ENCODE measurements around the gene PDCD1. TPM values are rescaled to one million over a fixed set of nuclear protein-coding genes. Genes with fewer than 3 reads are reported as not detected.

PDCD1 gene
- total and polyA plus RNA-seq, 10 of the 15 experiments (the other 5 are each of a cell fraction or from before 2014, with no cell fraction given): 0.62 to 6.4 (median 2.9) TPM; not detected in 2

DNA sequence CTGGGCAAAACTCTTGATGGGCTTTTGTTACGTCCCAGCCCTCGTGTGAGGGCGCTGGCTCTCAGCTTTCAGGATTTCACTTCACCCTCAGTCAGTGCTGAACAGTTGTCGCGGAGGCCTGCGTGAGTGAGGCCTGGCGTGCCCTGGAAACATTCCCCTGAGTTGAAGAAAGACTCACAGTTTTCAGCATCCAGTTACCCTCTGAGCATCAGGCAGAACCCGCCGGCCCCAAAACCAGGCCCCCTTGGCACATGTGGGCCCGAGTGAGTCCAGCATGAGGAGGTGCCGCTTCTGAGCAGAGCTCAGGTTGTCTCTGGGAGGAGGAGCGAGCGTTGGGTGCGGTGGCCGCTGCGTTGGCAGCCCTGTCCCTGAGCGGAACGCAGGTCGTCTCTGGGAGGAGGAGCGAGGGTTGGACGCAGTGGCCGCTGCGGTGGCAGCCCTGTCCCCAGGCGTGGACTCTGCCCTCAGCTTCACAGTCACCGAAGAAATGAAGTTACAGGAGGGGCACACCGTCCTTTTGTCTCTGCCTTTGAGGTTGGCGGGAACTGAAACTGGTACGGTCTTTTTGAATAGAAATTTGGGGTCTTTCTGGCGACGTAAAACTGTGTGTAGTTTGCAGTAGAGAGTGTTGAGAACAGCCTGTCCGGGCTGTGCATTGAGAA is 49.8 kb downstream of the PDCD1 start, which contains the start of gene NEU4:
TSS of gene NEU4 (plus strand) at position 473 of the 662 bp plus-strand sequence. CDS start 5,292 bp downstream, outside the sequence.
- ChIA-PET RAD21 (ENCODE audit: unreplicated experiment) (no interaction called here), POLR2A (no interaction called here), SMC1A (ENCODE audit: uncharacterized antibody, unreplicated experiment) (no interaction called here), CTCF (interaction anchor here (2.1 kb wide), 1 partner anchor 20 kb away, joined by 6 read pairs; no protein-coding TSS in a partner anchor)
- 81% methylated on average over 31 of the region's 31 CpGs for WGBS (ENCODE audit: insufficient coverage, insufficient replicate concordance, low lambda C conversion rate, missing lambda C conversion rate)
- Histone ChIP-seq H3K27ac (ENCODE audit: control insufficient read depth, insufficient read depth) (no peak within 1 kb of the TSS), H3K9me3 (replicated peaks; ENCODE audit: control insufficient read depth, insufficient read depth, low read length) (no peaks in the 10 kb centered on the region), H3K9ac (ENCODE audit: control insufficient read depth, insufficient read depth, low read length) (no peak within 1 kb of the TSS), H4K20me1 (ENCODE audit: control insufficient read depth, insufficient read depth) (no peaks in the 10 kb centered on the region), H3K4me2 (ENCODE audit: control insufficient read depth, insufficient read depth) (no peak within 1 kb of the TSS), H3K79me2 (ENCODE audit: control insufficient read depth, insufficient read depth, low read length) (no peaks in the 10 kb centered on the region), H3K36me3 (ENCODE audit: control insufficient read depth in 2 of 2, insufficient read depth in 2 of 2, low read length in 1 of 2) (no peaks in the 10 kb centered on the region), H3K4me1 (ENCODE audit: control insufficient read depth, insufficient read depth, low read length) (peaks cover 11% of the 10 kb centered on the region), H3K4me3 (no peak within 1 kb of the TSS), H3K27me3 (replicated peaks in 1 of 2; ENCODE audit: control insufficient read depth in 2 of 2, insufficient read depth in 2 of 2, low read length in 1 of 2) (no peaks in the 10 kb centered on the region; a peak in 1 of 4 replicates), H2AFZ (ENCODE audit: control insufficient read depth, low read depth, low read length) (no peak within 1 kb of the TSS)
- intact Hi-C loops (cut with micrococcal nuclease; ENCODE audit: unreplicated experiment) (no loop called here), in situ Hi-C loops (cut with MboI) (no loop called here)
- ATAC-seq: no peak
- DNase-seq (ENCODE audit: low read depth, low spot score): no peak
- no peak for FAIRE-seq
- BruUV-seq (replicated peaks): no TSS peak
- no peak for TF ChIP-seq STAT3 (IDR thresholded peaks at IDR 0.05; ENCODE audit: low read depth, low read length)
- TF ChIP-seq JUND (IDR thresholded peaks at IDR 0.05; ENCODE audit: low read depth, low read length): no peak
- no peak for TF ChIP-seq ZZZ3 (IDR thresholded peaks at IDR 0.05; ENCODE audit: control insufficient read depth, insufficient read length, low read depth)
- TF ChIP-seq, protein P1, sequence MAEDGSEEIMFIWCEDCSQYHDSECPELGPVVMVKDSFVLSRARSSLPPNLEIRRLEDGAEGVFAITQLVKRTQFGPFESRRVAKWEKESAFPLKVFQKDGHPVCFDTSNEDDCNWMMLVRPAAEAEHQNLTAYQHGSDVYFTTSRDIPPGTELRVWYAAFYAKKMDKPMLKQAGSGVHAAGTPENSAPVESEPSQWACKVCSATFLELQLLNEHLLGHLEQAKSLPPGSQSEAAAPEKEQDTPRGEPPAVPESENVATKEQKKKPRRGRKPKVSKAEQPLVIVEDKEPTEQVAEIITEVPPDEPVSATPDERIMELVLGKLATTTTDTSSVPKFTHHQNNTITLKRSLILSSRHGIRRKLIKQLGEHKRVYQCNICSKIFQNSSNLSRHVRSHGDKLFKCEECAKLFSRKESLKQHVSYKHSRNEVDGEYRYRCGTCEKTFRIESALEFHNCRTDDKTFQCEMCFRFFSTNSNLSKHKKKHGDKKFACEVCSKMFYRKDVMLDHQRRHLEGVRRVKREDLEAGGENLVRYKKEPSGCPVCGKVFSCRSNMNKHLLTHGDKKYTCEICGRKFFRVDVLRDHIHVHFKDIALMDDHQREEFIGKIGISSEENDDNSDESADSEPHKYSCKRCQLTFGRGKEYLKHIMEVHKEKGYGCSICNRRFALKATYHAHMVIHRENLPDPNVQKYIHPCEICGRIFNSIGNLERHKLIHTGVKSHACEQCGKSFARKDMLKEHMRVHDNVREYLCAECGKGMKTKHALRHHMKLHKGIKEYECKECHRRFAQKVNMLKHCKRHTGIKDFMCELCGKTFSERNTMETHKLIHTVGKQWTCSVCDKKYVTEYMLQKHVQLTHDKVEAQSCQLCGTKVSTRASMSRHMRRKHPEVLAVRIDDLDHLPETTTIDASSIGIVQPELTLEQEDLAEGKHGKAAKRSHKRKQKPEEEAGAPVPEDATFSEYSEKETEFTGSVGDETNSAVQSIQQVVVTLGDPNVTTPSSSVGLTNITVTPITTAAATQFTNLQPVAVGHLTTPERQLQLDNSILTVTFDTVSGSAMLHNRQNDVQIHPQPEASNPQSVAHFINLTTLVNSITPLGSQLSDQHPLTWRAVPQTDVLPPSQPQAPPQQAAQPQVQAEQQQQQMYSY (CRISPR knock-in tag; IDR thresholded peaks at IDR 0.05): no peak
- no peak for TF ChIP-seq NFYA (IDR thresholded peaks at IDR 0.05; ENCODE audit: borderline replicate concordance, low read depth, low read length)
- no peak for TF ChIP-seq FOS (IDR thresholded peaks at IDR 0.05; ENCODE audit: borderline replicate concordance, extremely low read depth, insufficient read length)
- no peak for TF ChIP-seq PAX5 (IDR thresholded peaks at IDR 0.05; ENCODE audit: borderline replicate concordance, low read depth, low read length)
- no peak for TF ChIP-seq ZBED1 (IDR thresholded peaks at IDR 0.05; ENCODE audit: borderline replicate concordance)
- no peak for TF ChIP-seq ASH2L (IDR thresholded peaks at IDR 0.05; ENCODE audit: borderline replicate concordance, low read depth)
- no peak for TF ChIP-seq NFIC (IDR thresholded peaks at IDR 0.05; ENCODE audit: low read depth, low read length)
- TF ChIP-seq, protein P2, sequence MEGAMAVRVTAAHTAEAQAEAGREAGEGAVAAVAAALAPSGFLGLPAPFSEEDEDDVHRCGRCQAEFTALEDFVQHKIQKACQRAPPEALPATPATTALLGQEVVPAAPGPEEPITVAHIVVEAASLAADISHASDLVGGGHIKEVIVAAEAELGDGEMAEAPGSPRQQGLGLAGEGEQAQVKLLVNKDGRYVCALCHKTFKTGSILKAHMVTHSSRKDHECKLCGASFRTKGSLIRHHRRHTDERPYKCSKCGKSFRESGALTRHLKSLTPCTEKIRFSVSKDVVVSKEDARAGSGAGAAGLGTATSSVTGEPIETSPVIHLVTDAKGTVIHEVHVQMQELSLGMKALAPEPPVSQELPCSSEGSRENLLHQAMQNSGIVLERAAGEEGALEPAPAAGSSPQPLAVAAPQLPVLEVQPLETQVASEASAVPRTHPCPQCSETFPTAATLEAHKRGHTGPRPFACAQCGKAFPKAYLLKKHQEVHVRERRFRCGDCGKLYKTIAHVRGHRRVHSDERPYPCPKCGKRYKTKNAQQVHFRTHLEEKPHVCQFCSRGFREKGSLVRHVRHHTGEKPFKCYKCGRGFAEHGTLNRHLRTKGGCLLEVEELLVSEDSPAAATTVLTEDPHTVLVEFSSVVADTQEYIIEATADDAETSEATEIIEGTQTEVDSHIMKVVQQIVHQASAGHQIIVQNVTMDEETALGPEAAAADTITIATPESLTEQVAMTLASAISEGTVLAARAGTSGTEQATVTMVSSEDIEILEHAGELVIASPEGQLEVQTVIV (IDR thresholded peaks at IDR 0.05; ENCODE audit: borderline replicate concordance, partially characterized antibody): no peak
- no peak for TF ChIP-seq CBX3 (IDR thresholded peaks at IDR 0.05; ENCODE audit: borderline replicate concordance, low read depth)
- TF ChIP-seq ZNF274 (IDR thresholded peaks at IDR 0.05; ENCODE audit: insufficient read depth, insufficient read length): no peak
- TF ChIP-seq, protein P3, sequence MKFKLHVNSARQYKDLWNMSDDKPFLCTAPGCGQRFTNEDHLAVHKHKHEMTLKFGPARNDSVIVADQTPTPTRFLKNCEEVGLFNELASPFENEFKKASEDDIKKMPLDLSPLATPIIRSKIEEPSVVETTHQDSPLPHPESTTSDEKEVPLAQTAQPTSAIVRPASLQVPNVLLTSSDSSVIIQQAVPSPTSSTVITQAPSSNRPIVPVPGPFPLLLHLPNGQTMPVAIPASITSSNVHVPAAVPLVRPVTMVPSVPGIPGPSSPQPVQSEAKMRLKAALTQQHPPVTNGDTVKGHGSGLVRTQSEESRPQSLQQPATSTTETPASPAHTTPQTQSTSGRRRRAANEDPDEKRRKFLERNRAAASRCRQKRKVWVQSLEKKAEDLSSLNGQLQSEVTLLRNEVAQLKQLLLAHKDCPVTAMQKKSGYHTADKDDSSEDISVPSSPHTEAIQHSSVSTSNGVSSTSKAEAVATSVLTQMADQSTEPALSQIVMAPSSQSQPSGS (IDR thresholded peaks at IDR 0.05; ENCODE audit: low read length): no peak
- no peak for TF ChIP-seq DPF2 (IDR thresholded peaks at IDR 0.05)
